ENCODE results near the gene STRN3.
"Not testable (repeated sequence)": the region's sequence is repeated elsewhere in the genome, so short reads cannot be mapped to it uniquely, and the experiment has no call there.

STRN3 gene

DNA sequence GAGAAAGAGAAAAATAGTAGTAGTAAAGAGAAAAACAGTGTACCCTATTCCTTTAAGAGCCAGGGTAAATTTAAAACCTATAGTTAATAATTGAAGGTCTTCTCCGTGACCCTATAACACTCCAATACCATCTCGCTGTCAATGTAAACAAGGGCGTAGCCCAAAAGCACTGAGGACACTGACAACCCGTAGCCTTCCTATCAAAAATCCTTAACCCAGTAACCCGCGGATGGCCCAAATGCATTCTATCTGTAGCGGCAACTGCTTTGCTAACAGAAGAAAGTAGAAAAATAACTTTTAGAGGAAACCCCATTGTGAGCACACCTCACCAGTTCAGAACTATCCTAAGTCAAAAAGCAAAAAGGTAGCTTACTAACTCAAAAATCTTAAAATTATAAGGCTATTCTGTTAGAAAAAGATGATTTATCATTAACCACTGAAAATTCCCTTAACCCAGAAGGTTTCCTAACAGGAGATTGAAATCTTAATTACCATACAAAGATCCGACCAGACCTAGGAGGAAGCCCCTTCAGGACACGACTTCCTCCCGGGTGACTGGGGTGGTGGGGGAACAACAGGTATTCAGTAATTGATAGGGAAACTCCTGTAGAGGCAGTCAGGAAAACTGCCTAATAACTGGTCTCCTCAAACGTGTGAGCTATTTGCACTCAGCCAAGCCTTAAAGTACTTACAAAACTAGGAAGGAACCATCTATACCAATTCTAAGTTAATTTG is 58.6 kb downstream of the STRN3 start:
- DNase-seq = not testable (repeated sequence)

- peak; percentile 43 for DNase-seq
Observed at GRCh38 chr14:30966415-30967363, 59.5 kb downstream of the STRN3 start.

GRCh38 chr14:30965861-30966260 is 60.3 kb downstream of the STRN3 start:
- not testable (repeated sequence) for DNase-seq

DNA sequence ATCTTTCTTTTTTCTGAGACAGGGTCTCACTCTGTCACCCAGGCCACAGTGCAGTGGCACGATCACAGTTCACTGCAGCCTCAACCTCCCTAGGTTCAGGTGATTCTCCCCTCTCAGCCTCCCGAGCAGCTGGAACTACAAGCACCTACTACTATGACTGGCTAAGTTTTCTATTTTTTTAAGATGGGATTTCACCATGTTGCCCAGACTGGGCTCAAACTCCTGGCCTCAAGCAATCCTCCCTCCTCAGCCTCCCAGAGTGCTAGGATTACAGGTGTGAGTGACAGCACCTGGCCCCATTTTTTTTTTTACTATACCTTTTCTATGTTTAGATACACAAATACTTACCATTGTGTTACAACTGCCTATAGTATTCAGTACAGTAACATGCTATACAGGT is 63.6 kb downstream of the STRN3 start:
- DNase-seq = not testable (repeated sequence)

GRCh38 chr14:30961330-30961729 is 64.8 kb downstream of the STRN3 start:
- DNase-seq = no peak

DNA sequence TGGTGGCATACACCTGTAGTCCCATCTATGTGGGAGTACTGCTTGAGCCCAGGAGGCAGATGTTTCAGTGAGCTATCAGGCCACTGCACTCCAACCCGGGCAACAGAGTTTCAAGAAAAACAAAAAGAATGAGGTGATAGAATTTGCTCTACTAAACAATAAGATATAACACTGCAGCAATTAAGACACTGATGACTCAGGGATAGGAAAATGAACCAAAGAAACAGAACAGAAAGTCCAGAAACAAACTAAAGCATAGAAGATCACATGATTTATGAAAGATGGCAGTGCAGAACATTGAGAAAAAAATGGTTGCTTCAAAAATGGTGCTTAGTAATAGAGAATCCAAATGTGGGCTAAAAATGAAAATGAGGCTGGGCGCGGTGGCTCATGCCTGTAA is 66.0 kb downstream of the STRN3 start:
- DNase-seq = peak; percentile 21

GRCh38 chr14:30958555-30959407 is 67.4 kb downstream of the STRN3 start:
- peak; percentile 37 for DNase-seq

DNA sequence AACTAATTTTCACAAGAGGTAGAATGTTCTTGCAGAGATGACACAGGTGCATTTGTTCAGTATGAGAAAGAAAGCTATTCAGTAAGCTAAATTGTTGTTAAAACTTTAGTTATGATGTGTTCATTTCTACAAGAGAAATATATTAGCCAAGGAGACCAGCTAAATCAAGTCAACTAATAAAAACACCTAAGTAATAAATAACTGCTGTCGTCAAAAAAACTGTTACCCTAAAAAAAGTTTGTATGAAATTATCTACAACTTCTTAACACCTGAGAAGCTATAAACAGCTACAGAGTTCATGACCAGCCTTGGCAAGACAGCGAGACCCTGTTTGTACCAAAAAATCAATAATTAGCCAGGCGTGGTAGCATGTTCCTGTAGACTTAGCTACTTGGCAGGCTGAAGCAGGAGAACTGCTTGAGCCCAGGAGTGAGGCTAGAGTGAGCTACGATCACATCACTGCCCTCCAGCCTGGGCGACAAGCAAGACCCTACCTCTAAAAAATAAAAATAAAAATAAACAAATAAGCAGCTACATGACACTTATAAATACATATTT is 68.3 kb downstream of the STRN3 start:
- no peak for DNase-seq

- no peak for DNase-seq
Observed at GRCh38 chr14:30949651-30950050, 76.5 kb downstream of the STRN3 start.

DNA sequence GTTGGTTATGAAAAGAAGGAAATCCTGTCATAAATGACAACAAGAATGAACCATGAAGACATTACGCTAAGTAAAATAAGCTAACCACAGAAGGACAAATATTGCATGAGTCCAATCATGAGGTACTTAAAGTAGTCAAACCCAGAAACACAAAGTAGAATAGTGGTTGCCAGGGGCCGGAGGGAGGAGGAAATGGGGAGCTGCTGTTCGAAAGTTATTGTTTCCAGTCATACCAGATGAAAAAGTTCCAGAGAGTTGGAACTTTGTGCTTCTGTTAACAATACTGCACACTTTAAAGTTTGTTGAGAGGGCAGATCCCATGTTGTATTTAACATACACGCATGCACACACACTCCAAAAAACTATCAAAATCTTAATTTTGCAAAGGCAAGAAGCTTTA is 82.5 kb downstream of the STRN3 start:
- DNase-seq = no peak

DNA sequence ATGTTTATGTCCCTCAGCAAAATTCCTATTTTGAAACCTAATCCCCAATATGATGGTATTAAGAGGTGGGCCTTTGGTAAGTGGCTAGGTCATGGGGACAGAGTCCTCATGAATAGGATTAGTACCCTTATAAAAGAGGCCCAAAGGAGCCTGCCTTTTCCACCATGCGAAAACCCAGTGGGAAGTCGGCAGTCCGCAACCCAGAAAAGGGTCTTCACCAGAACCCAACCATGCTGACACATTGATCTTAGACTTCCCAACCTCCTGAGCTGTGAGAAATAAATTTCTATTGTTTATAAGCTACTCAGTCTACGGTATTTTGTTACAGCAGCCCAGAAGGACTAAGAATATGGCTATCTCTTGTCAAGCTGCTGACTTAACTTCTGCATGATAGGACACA is 85.3 kb downstream of the STRN3 start:
- no peak for DNase-seq

- no peak for DNase-seq
Observed at GRCh38 chr14:30938617-30939016, 87.6 kb downstream of the STRN3 start.

DNA sequence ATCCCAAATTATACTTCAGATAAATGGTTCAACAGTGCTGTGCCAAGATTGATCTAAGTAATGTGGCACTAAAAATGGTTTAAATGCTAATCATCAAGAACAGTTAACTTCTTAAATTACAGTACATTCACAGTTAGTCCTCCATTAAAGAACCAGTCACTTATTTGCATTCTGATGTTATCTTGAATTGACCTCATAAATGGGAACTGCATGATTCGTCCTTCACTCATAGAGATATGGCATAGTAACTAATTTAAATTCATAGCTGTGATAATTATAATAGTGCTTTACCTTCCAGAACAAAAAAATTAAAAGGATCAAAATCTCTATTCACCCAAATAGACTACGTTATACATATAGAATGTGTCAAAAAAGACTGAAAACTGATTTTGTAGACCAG is 90.7 kb downstream of the STRN3 start:
- DNase-seq = no peak

DNA sequence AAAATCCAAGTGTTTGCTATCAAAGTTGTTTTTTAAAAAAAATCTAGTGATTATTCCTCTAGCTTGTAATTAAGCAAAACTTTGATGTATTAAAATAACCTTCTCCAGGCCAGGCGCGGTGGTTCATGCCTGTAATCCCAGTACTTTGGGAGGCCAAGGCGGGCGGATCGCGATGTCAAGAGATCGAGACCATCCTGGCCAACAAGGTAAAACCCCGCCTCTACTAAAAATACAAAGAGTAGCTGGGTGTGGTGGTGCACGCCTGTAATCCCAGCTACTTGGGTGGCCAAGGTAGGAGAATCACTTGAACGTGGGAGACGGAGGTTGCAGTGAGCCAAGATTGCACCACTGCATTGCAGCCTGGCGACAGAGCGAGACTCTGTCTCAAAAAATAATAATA is 92.2 kb downstream of the STRN3 start:
- not testable (repeated sequence) for DNase-seq

- peak; percentile 63 for DNase-seq
Observed at GRCh38 chr14:30928462-30928861, 97.7 kb downstream of the STRN3 start.

DNA sequence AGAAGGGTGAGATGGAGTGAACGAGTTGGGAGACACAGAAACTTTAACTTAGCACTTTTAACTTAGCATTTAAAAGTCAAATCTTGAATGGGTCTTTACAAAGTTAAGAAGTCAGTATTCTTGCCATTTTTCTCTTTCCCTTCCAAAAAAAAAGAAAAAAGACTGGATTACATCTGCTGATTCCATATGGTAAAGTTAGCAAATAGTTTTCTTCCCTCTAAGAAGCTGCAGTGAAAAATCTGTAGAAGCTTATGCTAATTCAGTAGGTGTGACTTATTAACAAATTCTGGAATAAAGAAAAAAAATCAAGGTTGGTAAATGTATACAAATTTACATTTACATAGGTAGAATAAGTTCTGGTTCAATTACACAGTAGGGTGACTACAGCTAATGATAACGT is 100.9 kb downstream of the STRN3 start:
- no peak for DNase-seq

- DNase-seq = no peak
Observed at GRCh38 chr14:30921788-30922187, 104.4 kb downstream of the STRN3 start.

DNA sequence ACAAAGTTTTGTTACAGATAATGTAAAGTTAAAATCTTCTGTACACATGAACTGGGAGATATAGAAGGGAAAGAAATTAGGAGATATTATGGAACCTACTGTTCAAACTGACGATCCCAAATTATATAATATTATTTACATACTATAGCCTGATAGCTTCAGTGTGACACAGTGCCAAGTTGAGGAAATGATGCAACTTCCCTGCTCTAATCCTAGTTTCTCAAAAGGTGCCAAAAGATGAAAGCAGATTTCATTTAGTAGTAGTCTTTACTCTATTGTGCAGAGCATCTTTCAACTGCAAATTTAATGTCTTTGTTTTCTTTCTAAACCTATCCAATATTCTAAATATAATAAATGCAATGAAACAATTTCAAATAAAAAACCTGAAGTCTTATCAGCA is 104.9 kb downstream of the STRN3 start:
- peak; percentile 36 for DNase-seq

DNA sequence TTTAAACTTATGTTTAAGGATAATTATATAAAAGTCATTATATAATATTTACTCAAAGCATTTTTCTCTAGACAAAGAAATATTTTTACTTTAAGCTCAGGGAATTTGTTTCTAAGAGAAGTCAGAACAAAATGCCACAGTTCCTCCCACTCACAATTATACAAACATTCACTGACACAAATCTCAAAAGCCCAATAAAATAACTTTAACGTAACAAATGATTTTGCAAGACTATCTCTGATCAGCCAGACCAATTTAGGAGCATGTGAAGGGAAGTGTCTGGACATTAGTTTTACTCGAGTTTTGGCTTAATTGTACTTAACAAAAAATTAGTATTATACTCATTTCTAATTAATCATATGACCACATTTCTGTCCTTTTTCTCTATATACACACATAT is 110.6 kb downstream of the STRN3 start:
- no peak for DNase-seq

- no peak for DNase-seq
Observed at GRCh38 chr14:30914812-30915211, 111.4 kb downstream of the STRN3 start.

GRCh38 chr14:30908826-30909225 is 117.4 kb downstream of the STRN3 start:
- DNase-seq = no peak

DNA sequence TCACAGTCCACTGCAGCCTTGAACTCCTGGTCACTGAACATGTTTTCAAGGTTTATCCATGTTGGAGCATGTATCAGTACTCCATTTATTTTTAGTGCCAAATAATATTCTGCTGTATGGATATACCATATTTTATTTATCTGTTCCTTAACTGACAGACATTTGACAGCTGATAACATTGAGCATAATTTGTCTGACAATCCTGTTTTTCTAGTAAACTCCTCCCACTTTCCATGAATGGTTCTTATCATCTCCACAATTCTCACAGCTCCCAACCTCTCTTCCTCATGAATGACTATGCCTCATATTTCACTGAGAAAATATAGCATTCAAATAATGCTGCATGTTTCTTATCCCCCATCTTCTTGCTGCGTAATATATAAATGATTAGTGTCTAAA is 118.5 kb downstream of the STRN3 start:
- no peak for DNase-seq

Measured in MV-4-11 (cell line).